ENCODE data around the gene FBXO22.
"Not testable (repeated sequence)": the region's sequence is repeated elsewhere in the genome, so short reads cannot be mapped to it uniquely, and the experiment has no call there.

FBXO22 gene

DNA sequence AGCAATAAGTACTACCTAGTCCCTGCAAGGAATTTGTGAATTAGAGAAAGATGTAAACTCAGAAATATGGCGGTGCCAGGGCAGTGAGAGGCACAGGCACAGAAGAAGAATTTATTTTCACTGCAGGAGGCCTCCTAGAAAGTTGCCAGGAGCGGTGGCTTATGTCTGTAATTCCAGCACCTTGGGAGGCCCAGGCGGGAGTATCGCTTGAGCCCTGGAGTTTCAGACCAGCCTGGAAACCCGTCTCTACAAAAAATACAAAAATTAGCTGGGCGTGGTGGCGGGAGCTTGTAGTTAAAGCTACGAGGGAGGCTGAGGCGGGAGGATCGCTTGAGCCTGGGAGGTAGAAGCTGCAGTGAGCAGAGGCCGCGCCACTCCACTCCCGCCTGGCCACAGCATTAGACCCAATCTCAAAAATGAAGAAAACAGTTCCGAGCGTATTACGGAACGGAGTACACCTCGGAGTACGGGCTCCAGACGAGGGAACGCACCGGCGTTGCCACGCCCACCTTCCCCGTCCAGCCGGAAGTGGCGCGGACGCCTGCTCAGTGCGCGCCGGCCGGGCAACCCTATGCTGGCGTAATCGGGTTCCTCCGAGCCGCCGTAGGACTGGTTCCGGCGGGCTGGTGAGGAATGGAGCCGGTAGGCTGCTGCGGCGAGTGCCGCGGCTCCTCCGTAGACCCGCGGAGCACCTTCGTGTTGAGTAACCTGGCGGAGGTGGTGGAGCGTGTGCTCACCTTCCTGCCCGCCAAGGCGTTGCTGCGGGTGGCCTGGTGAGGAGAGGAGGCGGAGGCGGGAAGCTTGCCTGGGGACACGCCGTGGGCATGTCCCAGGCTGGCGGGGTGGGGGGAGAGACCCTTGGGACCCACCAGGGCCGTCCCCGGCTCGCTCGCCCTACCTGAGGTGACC lies at the start of gene FBXO22:
TSS of gene FBXO22 (plus strand) at position 548 of the 909 bp plus-strand sequence. CDS start at position 634, 86 bp downstream.
- peak within 1 kb of the TSS; percentile 98 for H3K4me3 ChIP-seq (ENCODE audit: control insufficient read depth, low read depth, low read length)
- DNase-seq (ENCODE audit: low read depth) = peak; percentile 37
- TF ChIP-seq, protein P1, sequence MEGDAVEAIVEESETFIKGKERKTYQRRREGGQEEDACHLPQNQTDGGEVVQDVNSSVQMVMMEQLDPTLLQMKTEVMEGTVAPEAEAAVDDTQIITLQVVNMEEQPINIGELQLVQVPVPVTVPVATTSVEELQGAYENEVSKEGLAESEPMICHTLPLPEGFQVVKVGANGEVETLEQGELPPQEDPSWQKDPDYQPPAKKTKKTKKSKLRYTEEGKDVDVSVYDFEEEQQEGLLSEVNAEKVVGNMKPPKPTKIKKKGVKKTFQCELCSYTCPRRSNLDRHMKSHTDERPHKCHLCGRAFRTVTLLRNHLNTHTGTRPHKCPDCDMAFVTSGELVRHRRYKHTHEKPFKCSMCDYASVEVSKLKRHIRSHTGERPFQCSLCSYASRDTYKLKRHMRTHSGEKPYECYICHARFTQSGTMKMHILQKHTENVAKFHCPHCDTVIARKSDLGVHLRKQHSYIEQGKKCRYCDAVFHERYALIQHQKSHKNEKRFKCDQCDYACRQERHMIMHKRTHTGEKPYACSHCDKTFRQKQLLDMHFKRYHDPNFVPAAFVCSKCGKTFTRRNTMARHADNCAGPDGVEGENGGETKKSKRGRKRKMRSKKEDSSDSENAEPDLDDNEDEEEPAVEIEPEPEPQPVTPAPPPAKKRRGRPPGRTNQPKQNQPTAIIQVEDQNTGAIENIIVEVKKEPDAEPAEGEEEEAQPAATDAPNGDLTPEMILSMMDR (IDR thresholded peaks at IDR 0.05; ENCODE audit: control insufficient read depth, insufficient read depth, low read depth, low read length, missing control alignments) = no peak

DNA sequence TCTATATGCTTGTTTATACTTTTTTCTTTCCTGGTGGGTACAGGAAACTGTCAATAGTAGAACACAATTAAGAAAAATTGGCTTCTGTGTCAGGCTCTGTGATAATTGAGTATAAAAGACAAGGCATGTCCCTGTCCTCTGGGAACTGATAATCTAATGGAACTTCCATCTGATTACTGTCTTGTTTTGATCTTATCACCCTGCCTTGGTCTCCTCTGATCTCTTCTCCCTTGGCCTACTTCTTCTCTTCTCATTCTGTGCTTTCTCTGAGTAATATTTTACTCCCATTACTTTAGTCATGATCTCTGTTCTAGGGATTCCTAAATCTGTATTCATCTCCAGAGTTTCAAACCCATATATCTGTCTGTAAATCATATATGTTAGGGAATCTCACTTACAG lies 45.8 kb upstream of the FBXO22 start:
- DNase-seq (ENCODE audit: low read depth) = no peak
- H3K4me3 ChIP-seq (ENCODE audit: control insufficient read depth, low read depth, low read length) = no peak overlapping the region
- TF ChIP-seq, protein P1 (IDR thresholded peaks at IDR 0.05; ENCODE audit: control insufficient read depth, insufficient read depth, low read depth, low read length, missing control alignments) = no peak

DNA sequence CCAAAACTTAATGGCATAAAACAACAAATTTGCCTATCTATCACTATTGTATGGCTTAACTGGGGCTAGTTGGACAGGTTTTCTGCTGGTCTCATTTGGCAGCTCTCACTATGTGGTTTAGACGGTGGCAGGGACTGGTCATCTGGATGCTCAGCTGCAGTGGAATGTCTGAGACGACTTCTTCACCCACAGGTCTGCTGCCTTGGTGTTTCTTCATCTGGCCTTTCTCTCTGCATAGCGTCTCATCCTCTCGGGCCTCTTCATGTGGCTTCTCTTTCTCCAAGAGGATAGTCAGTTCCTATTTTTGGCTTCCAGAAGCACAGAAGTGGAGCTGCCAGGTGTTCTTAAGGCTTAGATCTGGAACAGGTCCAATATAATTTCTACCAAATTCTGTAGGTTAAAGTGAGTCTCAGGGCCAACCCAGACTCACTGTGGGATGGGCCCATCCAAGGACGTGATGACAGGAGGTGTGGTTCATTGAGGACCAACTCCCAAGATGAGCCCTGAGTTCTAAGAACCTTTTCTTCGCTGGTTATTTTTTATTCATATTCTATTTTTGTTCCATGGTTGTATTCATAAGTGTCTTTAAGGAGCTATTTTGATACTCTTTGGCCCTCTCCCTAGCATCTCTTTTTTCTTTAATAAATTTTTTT lies 41.8 kb upstream of the FBXO22 start:
- DNase-seq (ENCODE audit: low read depth) = no peak
- no peak overlapping the region for H3K4me3 ChIP-seq (ENCODE audit: control insufficient read depth, low read depth, low read length)
- TF ChIP-seq, protein P1 (IDR thresholded peaks at IDR 0.05; ENCODE audit: control insufficient read depth, insufficient read depth, low read depth, low read length, missing control alignments) = no peak

DNA sequence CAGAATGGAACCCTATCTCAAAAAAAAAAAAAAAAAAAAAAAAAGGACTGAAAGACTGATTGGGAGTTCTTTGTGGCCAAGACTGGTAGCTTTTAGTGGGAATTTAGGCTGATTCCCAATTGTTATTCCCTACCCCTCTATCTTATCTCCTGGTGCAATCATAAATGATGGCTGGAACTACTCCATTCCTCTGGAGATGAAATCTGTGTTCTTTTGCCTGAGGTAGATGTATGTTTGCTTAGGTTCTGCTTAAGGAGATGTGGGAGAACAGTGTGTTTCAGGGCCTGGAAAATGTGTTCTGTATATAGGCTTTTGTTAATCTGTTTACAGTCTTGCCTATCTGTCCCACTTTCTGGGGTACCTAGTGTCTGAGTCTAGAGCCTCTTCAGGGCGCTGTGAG lies 40.9 kb upstream of the FBXO22 start:
- no peak overlapping the region for H3K4me3 ChIP-seq (ENCODE audit: control insufficient read depth, low read depth, low read length)
- TF ChIP-seq, protein P1 (IDR thresholded peaks at IDR 0.05; ENCODE audit: control insufficient read depth, insufficient read depth, low read depth, low read length, missing control alignments) = no peak
- no peak for DNase-seq (ENCODE audit: low read depth)

DNA sequence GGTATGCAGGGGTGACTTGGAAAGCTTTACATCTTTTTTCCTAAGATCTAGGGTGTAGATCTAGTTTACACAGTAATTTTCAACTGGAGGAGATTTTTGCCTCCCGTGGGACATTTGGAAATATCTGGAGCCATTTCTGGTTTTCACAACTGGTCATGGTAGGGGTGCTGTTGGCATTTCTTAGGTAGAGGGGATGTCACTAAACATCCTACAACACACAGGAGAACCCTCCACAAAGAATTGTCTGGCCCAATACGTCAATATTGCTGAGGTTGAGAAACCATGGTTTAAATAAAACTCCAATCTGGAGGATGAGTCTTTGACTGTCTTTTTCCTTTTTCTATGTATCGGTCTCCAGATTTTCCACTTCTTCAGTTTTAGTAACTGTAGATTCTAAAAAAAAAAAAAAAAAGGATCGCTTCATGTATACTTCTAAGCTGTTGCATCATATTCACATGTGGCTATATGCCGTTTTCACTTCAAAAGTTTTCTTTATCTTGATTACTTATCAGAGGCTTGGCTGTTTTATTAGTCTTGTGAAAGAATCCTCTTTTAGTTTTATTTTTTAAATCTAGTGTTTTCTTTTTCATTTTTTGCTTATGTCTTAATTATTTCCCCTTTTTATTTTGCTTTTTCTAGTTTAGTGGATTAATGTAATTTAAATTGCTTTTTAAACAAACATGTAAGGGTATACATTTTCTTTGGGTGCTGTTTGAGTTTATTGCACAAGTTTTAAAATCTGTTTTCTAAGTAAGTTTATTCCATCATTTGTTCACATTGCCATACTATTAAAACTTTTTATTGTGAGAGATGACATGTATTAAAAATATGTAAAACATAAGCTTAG lies 39.2 kb upstream of the FBXO22 start:
- H3K4me3 ChIP-seq (ENCODE audit: control insufficient read depth, low read depth, low read length) = no peak overlapping the region
- no peak for DNase-seq (ENCODE audit: low read depth)
- TF ChIP-seq, protein P1 (IDR thresholded peaks at IDR 0.05; ENCODE audit: control insufficient read depth, insufficient read depth, low read depth, low read length, missing control alignments) = no peak

DNA sequence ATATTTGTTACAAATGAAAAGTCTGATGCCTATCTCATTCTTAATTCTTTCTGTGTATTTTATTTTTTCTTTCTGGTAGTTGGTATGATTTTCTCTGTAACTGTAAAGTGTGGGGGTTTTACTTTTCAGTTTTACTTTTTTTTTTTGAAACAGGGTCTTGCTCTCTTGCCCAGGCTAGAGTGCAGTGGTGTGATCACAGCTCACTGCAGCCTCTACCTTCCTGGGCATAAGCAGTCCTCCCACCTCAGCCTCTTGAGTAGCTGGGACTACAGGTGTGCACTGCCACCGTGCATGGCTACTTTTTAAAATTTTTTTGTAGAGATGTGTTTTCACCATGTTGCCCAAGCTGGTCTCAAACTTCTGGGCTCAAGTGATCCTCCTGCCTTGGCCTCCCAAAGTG lies 37.6 kb upstream of the FBXO22 start:
- not testable (repeated sequence) for DNase-seq (ENCODE audit: low read depth); H3K4me3 ChIP-seq (ENCODE audit: control insufficient read depth, low read depth, low read length)

All from AG09309 (cell line).